IMR-90 (cell line): ENCODE measurements around the gene CSNK1G2. TPM values are rescaled to one million over a fixed set of nuclear protein-coding genes. Genes with fewer than 3 reads are reported as not detected.

Experiments used
- ATAC-seq: fragments of 200-7000 bp; cut with Tn5 transposase; 2 replicates; pipeline ENCODE4 v1.9.1; 2020; ENCODE audit warnings: low read depth, mild to moderate bottlenecking, moderate library complexity
- BruUV-seq: library from RNA; stranded (reverse); fragments of 400-500 nt; replicated peaks from 2 replicates; lab custom pipeline; 2021; lab: Mats Ljungman, UMichigan
- CTCF ChIA-PET: fragments of 300-600 bp; formaldehyde crosslinking; extraction: SDS; loops from one replicate; lab custom pipeline; 2021; ENCODE audit warnings: antibody characterized with exemption; lab: Yijun Ruan, JAX
- POLR2A ChIA-PET: fragments of 300-600 bp; sonication (Branson Sonifier 250); formaldehyde crosslinking; loops from one replicate; lab custom pipeline; 2022; ENCODE audit warnings: antibody characterized with exemption; ENCODE audit not compliant: unreplicated experiment; lab: Charles Lee
- DNase-seq: peaks from one replicate; pipeline ENCODE4 v3.0.0; 2013
- H2AFZ ChIP-seq: replicated peaks from 2 replicates; pipeline ENCODE3; 2013; ENCODE audit warnings: low read length, mild to moderate bottlenecking; ENCODE audit not compliant: poor library complexity
- H2AK5ac ChIP-seq: 2 replicates; pipeline ENCODE4 v1.6.1; 2013; ENCODE audit warnings: low read depth, low read length, inconsistent platforms
- H2AK9ac ChIP-seq: replicated peaks from 2 replicates; pipeline ENCODE3; 2013; ENCODE audit warnings: mild to moderate bottlenecking, low read depth, low read length, moderate library complexity; ENCODE audit not compliant: poor library complexity
- H2BK120ac ChIP-seq: 2 replicates; pipeline ENCODE4 v1.6.1; 2013; ENCODE audit warnings: low read depth, low read length, inconsistent platforms
- H2BK15ac ChIP-seq: 3 replicates; pipeline ENCODE4 v1.6.1; 2013; ENCODE audit warnings: low read depth, low read length, inconsistent platforms
- H2BK20ac ChIP-seq: 2 replicates; pipeline ENCODE4 v1.6.1; 2013; ENCODE audit warnings: low read depth, mild to moderate bottlenecking, inconsistent platforms, low read length, moderate library complexity
- H2BK5ac ChIP-seq: 2 replicates; pipeline ENCODE4 v1.6.1; 2013; ENCODE audit warnings: mild to moderate bottlenecking, low read depth, low read length, inconsistent platforms; ENCODE audit not compliant: poor library complexity, severe bottlenecking
- H3K14ac ChIP-seq: replicated peaks from 2 replicates; pipeline ENCODE4 v1.6.1; 2013; ENCODE audit warnings: low read depth, low read length, inconsistent platforms
- H3K18ac ChIP-seq: 2 replicates; pipeline ENCODE4 v1.6.1; 2013; ENCODE audit warnings: low read depth, low read length, control low read depth
- H3K23ac ChIP-seq: 2 replicates; pipeline ENCODE4 v1.6.1; 2013; ENCODE audit warnings: low read depth, low read length, inconsistent platforms
- H3K27ac ChIP-seq: 2 replicates; pipeline ENCODE4 v1.5.1; 2013; ENCODE audit warnings: mild to moderate bottlenecking, control low read depth, low read length; ENCODE audit not compliant: insufficient read depth
- H3K27me3 ChIP-seq: 2 replicates; pipeline ENCODE4 v1.6.1; 2013; ENCODE audit warnings: low read length; ENCODE audit not compliant: control insufficient read depth, insufficient read depth
- H3K36me3 ChIP-seq: 2 replicates; pipeline ENCODE4 v1.6.1; 2013; ENCODE audit warnings: low read length, mixed read lengths; ENCODE audit not compliant: control insufficient read depth, insufficient read depth
- H3K4ac ChIP-seq: 2 replicates; pipeline ENCODE4 v1.6.1; 2013; ENCODE audit warnings: low read depth, low read length, inconsistent platforms
- H3K4me1 ChIP-seq: 2 replicates; pipeline ENCODE4 v1.6.1; 2013; ENCODE audit warnings: low read length, mixed read lengths; ENCODE audit not compliant: control insufficient read depth, insufficient read depth
- H3K4me2 ChIP-seq: 2 replicates; pipeline ENCODE4 v1.6.1; 2013; ENCODE audit warnings: low read depth, mild to moderate bottlenecking, control low read depth, low read length, moderate library complexity
- H3K4me3 ChIP-seq: 2 replicates; pipeline ENCODE4 v1.5.1; 2013; ENCODE audit warnings: low read depth, mild to moderate bottlenecking, control low read depth, low read length, moderate library complexity; ENCODE audit not compliant: insufficient read depth
- H3K56ac ChIP-seq: 2 replicates; pipeline ENCODE4 v1.6.1; 2013; ENCODE audit warnings: low read length, inconsistent platforms; ENCODE audit not compliant: insufficient read depth; ENCODE audit errors: extremely low read depth
- H3K79me1 ChIP-seq, 2 experiments: 2 replicates each; pipeline ENCODE4 v1.6.1; 2013; ENCODE audit warnings: low read length in 2 of 2, inconsistent platforms in 1 of 2, low read depth in 1 of 2
- H3K9ac ChIP-seq: 2 replicates; pipeline ENCODE4 v1.6.1; 2013; ENCODE audit warnings: low read depth, low read length, control low read depth
- H3K9me1 ChIP-seq: 2 replicates; pipeline ENCODE4 v1.6.1; 2013; ENCODE audit warnings: low read length, inconsistent platforms; ENCODE audit not compliant: insufficient read depth
- H3K9me3 ChIP-seq: 2 replicates; pipeline ENCODE4 v1.6.1; 2013; ENCODE audit warnings: low read length; ENCODE audit not compliant: control insufficient read depth, insufficient read depth
- H4K20me1 ChIP-seq: 2 replicates; pipeline ENCODE4 v1.6.1; 2013; ENCODE audit warnings: low read length, inconsistent platforms; ENCODE audit not compliant: insufficient read depth
- H4K5ac ChIP-seq: 2 replicates; pipeline ENCODE4 v1.6.1; 2013; ENCODE audit warnings: mild to moderate bottlenecking, low read depth, low read length, control low read depth
- H4K8ac ChIP-seq, 2 experiments: 2 replicates each; pipeline ENCODE4 v1.6.1; 2013; ENCODE audit warnings: low read depth in 2 of 2, low read length in 2 of 2, control low read depth in 1 of 2, inconsistent platforms in 1 of 2
- H4K91ac ChIP-seq: 2 replicates; pipeline ENCODE4 v1.6.1; 2013; ENCODE audit warnings: low read depth, low read length, inconsistent platforms; ENCODE audit not compliant: insufficient read depth
- MAZ ChIP-seq: IDR thresholded peaks from 2 replicates; pipeline ENCODE4 v1.6.1; 2012; ENCODE audit warnings: low read depth, mild to moderate bottlenecking, low read length, improper control_type of control experiment, moderate library complexity, borderline replicate concordance
- NFE2L2 ChIP-seq: fragments of 150-350 bp; IDR thresholded peaks from 2 replicates; pipeline ENCODE4 v1.6.1; 2016; ENCODE audit warnings: low read depth, mild to moderate bottlenecking, low read length
- RAD21 ChIP-seq: IDR thresholded peaks from 2 replicates; pipeline ENCODE4 v1.6.1; 2012; ENCODE audit warnings: low read length, improper control_type of control experiment
- RFX5 ChIP-seq: IDR thresholded peaks from 2 replicates; pipeline ENCODE4 v1.8.0; 2012; ENCODE audit warnings: low read depth, mild to moderate bottlenecking, low read length, moderate library complexity
- WGBS, 2 experiments: methylation state at CpG; one replicate each; pipeline versions ENCODE4 v1.1.5 to v1.1.7; 2013; ENCODE audit warnings: missing lambda C conversion rate in 2 of 2; ENCODE audit not compliant: insufficient read length in 1 of 2; ENCODE audit errors: extremely low coverage in 2 of 2; 5-methylcytosine and 5-hydroxymethylcytosine counted together
- dilution Hi-C: fragments of 300-500 bp; cut with HindIII; formaldehyde crosslinking; loops from one replicate; pipeline ENCODE4 v1.14.3; 2018; ENCODE audit warnings: low sequenced_read_pairs; ENCODE audit not compliant: unreplicated experiment
- in situ Hi-C: fragments of 300-500 bp; cut with MboI; formaldehyde crosslinking; loops from 3 replicates; pipeline ENCODE4 v1.14.3; 2019; ENCODE audit warnings: low sequenced_read_pairs, inconsistent platforms, mixed read lengths
- intact Hi-C: fragments of 100-400 bp; cut with micrococcal nuclease; formaldehyde crosslinking; loops from 2 replicates; pipeline ENCODE4 v1.10.0; 2022
- polyA plus RNA-seq, 3 experiments: library from polyadenylated mRNA; depleted of rRNA; stranded (reverse); fragments of >200 nt; gene quantifications; 2 replicates each; pipeline ENCODE4 v1.2.3, GENCODE V29; 2012; ENCODE audit warnings: low replicate concordance in 1 of 3
- total RNA-seq: library from RNA; depleted of rRNA; stranded (reverse); fragments of >200 nt; gene quantifications from 2 replicates; pipeline ENCODE4 v1.2.3, GENCODE V29; 2012

The CSNK1G2 gene
- total and polyA plus RNA-seq, 2 of the 4 experiments (the other 2 are of a cell fraction): 38.0 to 96.3 TPM

GRCh38 chr19:1932395-1932794, 8.6 kb upstream of the CSNK1G2 start:
- no peak overlapping the region for H3K23ac ChIP-seq
- no peak overlapping the region for H3K9ac ChIP-seq
- no peak overlapping the region for H3K18ac ChIP-seq
- no peaks in the 10 kb centered on the region for H3K27me3 ChIP-seq
- no peak overlapping the region for H3K4me3 ChIP-seq
- H3K4me1 ChIP-seq: peaks cover 6% of the 10 kb centered on the region
- H2AFZ ChIP-seq: no peak overlapping the region
- TF ChIP-seq RFX5: no peak
- TF ChIP-seq RAD21: no peak
- no peak for TF ChIP-seq MAZ
- TF ChIP-seq NFE2L2: no peak
- H3K9me3 ChIP-seq: no peaks in the 10 kb centered on the region; the same call in 1 of the 2 replicates
- POLR2A ChIA-PET: no interaction called here
- no peak overlapping the region for H4K5ac ChIP-seq
- H3K4ac ChIP-seq: no peak overlapping the region
- intact Hi-C loops: no loop called here
- H2BK15ac ChIP-seq: no peak overlapping the region
- H4K91ac ChIP-seq: no peak overlapping the region
- CTCF ChIA-PET: interaction anchor here (0.6 kb wide), 1 partner anchor 134 kb away, joined by 4 read pairs; no protein-coding TSS in a partner anchor
- H2AK5ac ChIP-seq: no peak overlapping the region
- no peak overlapping the region for H2BK5ac ChIP-seq
- 93% methylated on average over 6 of the region's 8 CpGs; no CpG with 5 or more reads in 1 of the 2 experiments for WGBS, 2 experiments
- no peaks in the 10 kb centered on the region for H3K36me3 ChIP-seq
- no peak overlapping the region for H2AK9ac ChIP-seq
- H2BK20ac ChIP-seq: no peak overlapping the region
- H3K14ac ChIP-seq: no peak overlapping the region
- no peaks in the 10 kb centered on the region for H4K20me1 ChIP-seq
- no TSS peak for BruUV-seq
- no peaks in the 10 kb centered on the region for H3K9me1 ChIP-seq
- no peak for DNase-seq
- no peak overlapping the region for H3K27ac ChIP-seq
- H4K8ac ChIP-seq: no peak overlapping the region
- dilution Hi-C loops: no loop called here
- H3K79me1 ChIP-seq: no peaks in the 10 kb centered on the region
- in situ Hi-C loops: no loop called here
- H3K4me2 ChIP-seq: no peak overlapping the region
- H2BK120ac ChIP-seq: no peak overlapping the region
- H3K56ac ChIP-seq: no peak overlapping the region
- no peak for ATAC-seq
